Panc1 (cell line): Measurements from ENCODE around the gene CDKAL1. TPM values are rescaled to one million over a fixed set of nuclear protein-coding genes. Genes with fewer than 3 reads are reported as not detected.

Source experiments
- ATAC-seq: fragments of 200-7000 bp; cut with Tn5 transposase; 2 replicates; pipeline ENCODE4 v1.9.1; 2020; ENCODE audit warnings: mild to moderate bottlenecking, moderate library complexity
- BruUV-seq: library from RNA; stranded (reverse); fragments of 400-500 nt; replicated peaks from 2 replicates; lab custom pipeline; 2021; lab: Mats Ljungman, UMichigan
- CTCF ChIA-PET: fragments of 300-600 bp; sonication (Branson Sonifier 250); formaldehyde crosslinking; loops from one replicate; lab custom pipeline; 2022; ENCODE audit warnings: antibody characterized with exemption; lab: Charles Lee
- POLR2A ChIA-PET: fragments of 300-600 bp; sonication (Branson Sonifier 250); formaldehyde crosslinking; loops from one replicate; lab custom pipeline; 2022; ENCODE audit warnings: antibody characterized with exemption; lab: Charles Lee
- DNase-seq: peaks from one replicate; pipeline ENCODE4 v3.0.0-alpha.2; 2010; ENCODE audit warnings: low read depth, low spot score
- H3K27ac ChIP-seq: 2 replicates; pipeline ENCODE4 v1.5.1; 2011; ENCODE audit warnings: mild to moderate bottlenecking, low read length, inconsistent platforms
- H3K27me3 ChIP-seq: fragments of 200-500 bp; sonication (Bioruptor generic); 2 replicates; pipeline ENCODE4 v1.6.0; 2014; ENCODE audit warnings: low read length, inconsistent platforms; ENCODE audit not compliant: control insufficient read depth, insufficient read depth
- H3K36me3 ChIP-seq: fragments of 200-500 bp; sonication (Bioruptor generic); 2 replicates; pipeline ENCODE4 v1.5.1; 2014; ENCODE audit warnings: inconsistent platforms, mild to moderate bottlenecking, low read length, moderate library complexity; ENCODE audit not compliant: control insufficient read depth, insufficient read depth
- H3K4me1 ChIP-seq: 2 replicates; pipeline ENCODE4 v1.5.1; 2011; ENCODE audit warnings: inconsistent platforms, mild to moderate bottlenecking, low read length, moderate library complexity; ENCODE audit not compliant: control insufficient read depth, insufficient read depth
- H3K4me3 ChIP-seq, 2 experiments: 2 replicates each; pipeline ENCODE4 v1.5.1; 2011 to 2012; ENCODE audit warnings: low read depth in 2 of 2, low read length in 2 of 2, mild to moderate bottlenecking in 2 of 2, inconsistent platforms in 1 of 2, moderate library complexity in 1 of 2
- H3K9me3 ChIP-seq: fragments of 200-500 bp; sonication (Bioruptor generic); 2 replicates; pipeline ENCODE4 v1.5.1; 2014; ENCODE audit warnings: low read depth, mild to moderate bottlenecking, inconsistent platforms, low read length, moderate library complexity; ENCODE audit not compliant: control insufficient read depth, insufficient read depth
- CTCF ChIP-seq: fragments of 450-650 bp; IDR thresholded peaks from 2 replicates; pipeline ENCODE4 v1.5.1; 2017; ENCODE audit warnings: mild to moderate bottlenecking
- POLR2AphosphoS5 ChIP-seq: IDR thresholded peaks from 2 replicates; pipeline ENCODE4 v1.6.1; 2012; ENCODE audit warnings: mild to moderate bottlenecking, low read depth, low read length, moderate library complexity
- REST ChIP-seq, 2 experiments: IDR thresholded peaks; 2 replicates each; pipeline ENCODE4 v1.6.1; 2011 to 2012; ENCODE audit warnings: low read depth in 2 of 2, control low read depth in 1 of 2, low read length in 1 of 2, mild to moderate bottlenecking in 1 of 2, moderate library complexity in 1 of 2; ENCODE audit not compliant: insufficient read depth in 1 of 2
- SIN3A ChIP-seq: IDR thresholded peaks from 2 replicates; pipeline ENCODE4 v1.6.1; 2012; ENCODE audit warnings: low read depth, mild to moderate bottlenecking, low read length, moderate library complexity, borderline replicate concordance; ENCODE audit not compliant: insufficient read depth
- TCF7L2 ChIP-seq: IDR thresholded peaks from 2 replicates; pipeline ENCODE4 v1.6.1; 2011; ENCODE audit warnings: mild to moderate bottlenecking, low read depth, low read length, inconsistent platforms
- in situ Hi-C: cut with HindIII; loops from 2 replicates; pipeline ENCODE4 v1.10.0; 2016; ENCODE audit warnings: low sequenced_read_pairs, low pct_unique_long_range_greater_than_20kb
- intact Hi-C: fragments of 100-400 bp; cut with micrococcal nuclease; formaldehyde crosslinking; loops from one replicate; pipeline ENCODE4 v1.10.0; 2022; ENCODE audit not compliant: unreplicated experiment
- total RNA-seq: library from RNA; stranded (reverse); gene quantifications from one replicate; pipeline ENCODE4 v1.2.1, GENCODE V29; 2021; ENCODE audit not compliant: unreplicated experiment

CDKAL1 gene
- total RNA-seq, 1 experiment from 2014 or later = 14.5 TPM

- ATAC-seq (no peak), DNase-seq (no peak)
- Histone ChIP-seq H3K4me3 (no peak overlapping the region), H3K36me3 (no peaks in the 10 kb centered on the region), H3K9me3 (no peaks in the 10 kb centered on the region), H3K27ac (no peak overlapping the region), H3K27me3 (no peaks in the 10 kb centered on the region), H3K4me1 (no peaks in the 10 kb centered on the region)
- in situ Hi-C loops = no loop called here
- intact Hi-C loops = no loop called here
- no peak for TF ChIP-seq TCF7L2
- TF ChIP-seq REST (IDR thresholded peaks at IDR 0.05; ENCODE audit: insufficient read depth in 1 of 2, low read depth in 2 of 2, low read length in 1 of 2) = no peak
- TF ChIP-seq SIN3A = no peak
- no peak for TF ChIP-seq POLR2AphosphoS5
- TF ChIP-seq CTCF = no peak
- CTCF ChIA-PET = interaction anchor here (0.6 kb wide), 1 partner anchor 843 kb away, joined by 18 read pairs; no protein-coding TSS in a partner anchor
- POLR2A ChIA-PET = no interaction called here
- BruUV-seq = no TSS peak
These were observed 210.8 kb downstream of the CDKAL1 start for GRCh38 chr6:20744911-20745557.

DNA sequence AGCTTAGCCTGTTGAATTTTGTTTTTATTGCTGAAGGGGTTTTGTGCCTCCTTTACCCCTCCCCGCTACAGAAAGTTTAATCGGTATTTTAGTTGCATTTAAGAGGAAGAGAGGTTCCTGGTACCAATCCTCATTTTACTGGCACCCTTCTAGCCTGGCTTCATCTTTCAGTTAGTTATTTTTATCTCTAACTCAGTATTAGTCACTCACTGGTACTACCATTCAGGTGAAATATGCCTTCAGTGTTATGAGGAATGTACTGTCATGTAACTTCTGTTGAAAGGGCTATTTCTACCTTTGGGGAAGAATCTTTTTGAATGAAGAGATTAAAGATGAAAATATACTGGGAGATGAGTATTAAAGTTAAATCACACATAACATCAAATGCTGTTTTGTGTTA is 211.8 kb downstream of the CDKAL1 start:
- TF ChIP-seq SIN3A (no peak), TCF7L2 (no peak), CTCF (no peak), REST (IDR thresholded peaks at IDR 0.05; ENCODE audit: insufficient read depth in 1 of 2, low read depth in 2 of 2, low read length in 1 of 2) (no peak), POLR2AphosphoS5 (no peak)
- Histone ChIP-seq H3K4me1 (no peaks in the 10 kb centered on the region), H3K27ac (no peak overlapping the region), H3K4me3 (no peak overlapping the region), H3K9me3 (no peaks in the 10 kb centered on the region), H3K27me3 (no peaks in the 10 kb centered on the region), H3K36me3 (no peaks in the 10 kb centered on the region)
- ChIA-PET POLR2A (no interaction called here), CTCF (no interaction called here)
- DNase-seq (no peak), ATAC-seq (no peak)
- BruUV-seq = no TSS peak
- intact Hi-C loops (no loop called here), in situ Hi-C loops (no loop called here)
